GM21528 (cell line): ENCODE measurements around the gene SLMAP.

Source experiments
- ATAC-seq: cut with Tn5 transposase; IDR thresholded peaks from one replicate; pipeline ENCODE4 v1.9.1; 2021; ENCODE audit warnings: mild to moderate bottlenecking, moderate library complexity; ENCODE audit not compliant: unreplicated experiment, low FRiP score

The SLMAP gene

DNA sequence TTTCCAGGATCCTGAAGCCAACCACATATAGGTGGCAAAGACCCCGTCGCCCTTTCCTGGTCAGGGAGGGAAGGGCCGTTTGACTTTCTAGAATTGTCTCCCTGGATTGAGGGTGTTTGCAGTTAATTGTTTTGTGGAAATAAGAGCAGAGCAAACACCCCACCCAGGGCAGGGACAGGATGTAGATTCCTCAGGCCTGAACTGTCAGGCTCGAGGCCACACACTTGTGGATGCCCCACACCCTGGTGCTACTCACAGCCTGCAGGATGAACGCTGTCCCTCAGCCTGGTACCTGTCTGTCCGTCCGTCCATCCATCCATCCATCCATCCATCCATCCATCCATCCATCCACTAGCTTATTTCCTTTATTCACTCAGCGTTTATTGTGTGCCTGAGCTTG lies 222.2 kb downstream of the SLMAP start:
- ATAC-seq = no peak
